PC-9 (cell line): ENCODE data around the gene RRP15.

Experiments
- EZH2 ChIP-seq: fragments of 200-600 bp; sonication (generic); IDR thresholded peaks from 2 replicates; pipeline ENCODE4 v1.8.0; 2017; ENCODE audit warnings: antibody characterized with exemption, low read depth
- TF ChIP-seq, protein P1 (sequence below): fragments of 200-600 bp; sonication (generic); conservative IDR thresholded peaks from 2 replicates; pipeline ENCODE4 v1.6.1; 2017; ENCODE audit warnings: mixed run types, antibody characterized with exemption, mild to moderate bottlenecking, moderate library complexity

- TF ChIP-seq, protein P1, sequence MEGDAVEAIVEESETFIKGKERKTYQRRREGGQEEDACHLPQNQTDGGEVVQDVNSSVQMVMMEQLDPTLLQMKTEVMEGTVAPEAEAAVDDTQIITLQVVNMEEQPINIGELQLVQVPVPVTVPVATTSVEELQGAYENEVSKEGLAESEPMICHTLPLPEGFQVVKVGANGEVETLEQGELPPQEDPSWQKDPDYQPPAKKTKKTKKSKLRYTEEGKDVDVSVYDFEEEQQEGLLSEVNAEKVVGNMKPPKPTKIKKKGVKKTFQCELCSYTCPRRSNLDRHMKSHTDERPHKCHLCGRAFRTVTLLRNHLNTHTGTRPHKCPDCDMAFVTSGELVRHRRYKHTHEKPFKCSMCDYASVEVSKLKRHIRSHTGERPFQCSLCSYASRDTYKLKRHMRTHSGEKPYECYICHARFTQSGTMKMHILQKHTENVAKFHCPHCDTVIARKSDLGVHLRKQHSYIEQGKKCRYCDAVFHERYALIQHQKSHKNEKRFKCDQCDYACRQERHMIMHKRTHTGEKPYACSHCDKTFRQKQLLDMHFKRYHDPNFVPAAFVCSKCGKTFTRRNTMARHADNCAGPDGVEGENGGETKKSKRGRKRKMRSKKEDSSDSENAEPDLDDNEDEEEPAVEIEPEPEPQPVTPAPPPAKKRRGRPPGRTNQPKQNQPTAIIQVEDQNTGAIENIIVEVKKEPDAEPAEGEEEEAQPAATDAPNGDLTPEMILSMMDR, result no peak
- no peak for TF ChIP-seq EZH2
These were observed 12.4 kb downstream of the RRP15 start for GRCh38 chr1:218297461-218297860.
